Stromal cell of bone marrow (primary cell): ENCODE results near the gene SYTL3.
"Not testable (repeated sequence)": the region's sequence is repeated elsewhere in the genome, so short reads cannot be mapped to it uniquely, and the experiment has no call there.

ENCODE experiments used
- DNase-seq: peaks from one replicate; pipeline ENCODE4 v3.0.0-alpha.2; 2012; ENCODE audit warnings: low read depth

Gene SYTL3

DNA sequence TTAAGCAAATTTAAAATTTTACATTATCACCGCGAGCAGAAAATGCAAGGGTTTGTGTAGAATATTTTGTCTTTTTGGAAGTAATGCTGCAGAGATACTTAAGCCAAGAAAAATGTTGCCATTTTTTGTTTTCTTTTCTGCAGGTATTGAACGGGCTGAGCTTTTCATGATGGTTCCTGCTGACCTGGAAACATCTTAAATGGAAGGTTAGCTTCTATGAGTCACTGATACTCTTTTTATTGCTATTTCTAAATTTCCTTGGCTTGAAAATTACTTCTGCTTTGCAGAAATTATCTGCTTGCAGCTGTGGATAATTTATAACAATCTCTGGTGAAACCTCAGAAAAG, 12.7 kb downstream of the SYTL3 start:
- no peak for DNase-seq

DNA sequence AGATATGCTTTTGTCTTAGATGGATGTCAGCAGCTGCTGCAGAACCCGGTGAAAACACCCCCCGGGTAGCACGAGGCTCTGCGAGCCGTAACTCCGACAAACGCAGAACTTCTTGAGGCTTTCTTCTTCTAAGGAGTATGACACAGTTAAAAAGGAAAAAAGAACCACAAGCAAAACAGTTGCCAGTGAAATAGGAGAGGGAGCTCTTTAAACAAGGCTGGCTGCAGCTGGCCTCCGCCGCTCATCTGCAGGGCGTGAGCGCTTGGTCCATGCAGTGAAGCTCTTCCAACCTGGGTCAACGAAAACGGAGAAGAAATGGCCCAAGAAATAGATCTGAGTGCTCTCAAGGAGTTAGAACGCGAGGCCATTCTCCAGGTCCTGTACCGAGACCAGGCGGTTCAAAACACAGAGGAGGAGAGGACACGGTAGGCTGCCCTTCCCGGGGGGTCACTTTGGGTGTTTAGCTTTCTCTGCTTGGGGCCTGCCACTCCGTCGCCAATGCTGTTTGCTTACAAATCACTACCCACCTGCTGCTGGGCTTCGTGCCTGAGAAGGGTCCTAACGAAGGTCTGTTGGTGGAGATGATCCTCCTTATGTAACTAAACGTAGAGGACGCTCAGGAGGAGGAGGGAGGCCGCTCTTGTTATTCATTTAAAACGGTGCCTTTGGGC, 13.2 kb downstream of the SYTL3 start:
- no peak for DNase-seq

DNA sequence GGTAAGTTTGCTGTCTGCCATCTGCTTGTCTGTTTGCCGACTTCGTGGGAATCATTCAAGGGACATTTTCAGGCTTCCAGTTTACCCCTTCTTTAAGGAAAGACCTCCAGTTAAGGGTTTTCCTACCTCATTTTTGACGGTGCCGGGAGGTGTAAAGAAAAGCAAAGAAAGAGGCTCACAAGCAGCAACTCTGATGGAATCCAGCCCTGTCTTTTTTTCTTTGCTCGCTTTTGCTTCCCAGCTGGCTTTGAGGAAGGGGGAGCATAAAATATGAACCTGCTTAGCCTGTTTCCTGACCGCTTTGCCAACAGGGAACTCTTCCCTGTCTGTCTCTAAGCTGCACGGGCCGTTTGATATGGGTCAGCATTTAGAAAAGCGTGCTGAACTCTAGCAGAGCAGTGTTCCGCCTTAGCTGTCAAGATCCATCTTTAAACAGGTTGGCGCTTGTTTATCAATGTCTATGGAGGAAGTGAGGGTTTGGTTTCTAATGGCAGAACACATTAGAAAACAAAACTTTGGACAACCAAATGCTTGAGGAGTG, 13.8 kb downstream of the SYTL3 start:
- no peak for DNase-seq

DNA sequence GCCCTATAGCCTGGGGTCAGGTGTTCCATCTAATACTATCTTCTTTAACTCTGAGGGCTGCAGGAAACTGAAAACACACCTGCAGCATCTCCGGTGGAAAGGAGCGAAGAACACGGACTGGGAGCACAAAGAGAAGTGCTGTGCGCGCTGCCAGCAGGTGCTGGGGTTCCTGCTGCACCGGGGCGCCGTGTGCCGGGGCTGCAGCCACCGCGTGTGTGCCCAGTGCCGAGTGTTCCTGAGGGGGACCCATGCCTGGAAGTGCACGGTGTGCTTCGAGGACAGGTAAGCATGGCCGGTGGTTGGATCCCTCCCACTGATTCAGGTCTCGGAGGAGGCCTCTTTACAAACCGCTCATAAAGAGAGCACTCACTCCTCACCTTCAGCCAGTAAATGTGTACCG, 15.5 kb downstream of the SYTL3 start:
- no peak for DNase-seq

DNA sequence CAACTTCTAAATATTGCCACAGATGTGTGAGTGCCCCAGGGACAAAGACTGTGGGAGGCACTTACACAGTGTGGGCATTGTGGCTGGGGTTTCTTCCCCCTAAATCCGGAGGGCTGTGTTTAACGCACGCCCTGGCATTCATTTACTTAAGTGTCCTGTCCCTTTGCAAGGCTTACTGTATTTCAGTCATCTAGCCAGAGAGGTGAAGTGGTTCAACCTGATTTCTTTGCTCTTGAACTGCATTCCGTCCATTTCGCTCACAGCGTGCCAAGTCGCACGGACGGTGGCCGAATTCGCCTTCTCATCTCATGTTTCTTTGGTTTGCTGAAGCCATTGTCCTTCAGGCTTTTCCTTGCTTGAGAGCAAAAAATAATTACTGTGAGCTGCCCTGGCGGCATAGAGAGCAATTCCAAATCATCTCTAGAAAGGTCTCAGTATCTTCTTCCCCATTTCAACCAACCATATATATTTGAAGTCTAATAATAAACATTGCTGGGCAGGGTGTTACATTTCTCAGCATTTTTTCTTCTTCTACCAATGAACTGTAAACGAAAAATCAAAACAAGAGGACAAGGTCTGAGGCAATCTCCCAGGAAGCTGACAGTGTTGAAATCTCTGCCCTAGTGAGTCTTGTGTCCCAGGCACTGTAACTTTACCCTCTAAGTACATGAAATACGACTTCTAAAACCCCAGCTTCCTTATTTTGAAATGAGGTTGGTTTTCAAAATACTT, 16.9 kb downstream of the SYTL3 start:
- peak; percentile 72 for DNase-seq

DNA sequence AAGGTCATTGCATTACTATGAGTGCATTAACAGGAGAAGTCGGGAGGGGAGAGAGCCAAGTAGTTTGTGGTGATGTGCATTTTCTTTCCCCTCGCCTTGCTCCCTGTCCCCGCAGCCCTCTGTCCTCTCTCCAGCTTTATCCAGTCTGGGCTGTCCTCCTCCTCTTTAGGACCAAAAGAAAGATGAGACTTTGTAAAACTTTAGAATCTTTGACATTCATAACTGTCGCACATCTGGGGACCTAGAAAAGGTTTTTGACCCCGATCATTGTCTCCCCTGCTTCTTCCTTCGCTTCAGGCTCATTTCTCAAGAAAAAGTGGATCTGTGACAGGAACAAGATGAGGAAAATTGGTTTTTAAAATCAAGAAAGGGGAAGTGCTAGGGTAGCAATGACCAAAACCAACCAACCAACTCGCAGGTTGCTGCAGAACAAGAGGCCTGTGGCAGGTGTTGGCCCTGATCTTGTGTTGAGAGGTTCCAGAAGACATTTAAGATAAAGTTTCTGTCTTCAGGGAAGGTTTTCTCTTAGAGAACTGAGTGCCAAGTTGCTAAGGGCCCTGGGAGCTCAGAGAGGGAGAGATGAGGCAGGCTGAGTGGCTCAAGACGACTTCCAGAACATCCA, 17.6 kb downstream of the SYTL3 start:
- no peak for DNase-seq

DNA sequence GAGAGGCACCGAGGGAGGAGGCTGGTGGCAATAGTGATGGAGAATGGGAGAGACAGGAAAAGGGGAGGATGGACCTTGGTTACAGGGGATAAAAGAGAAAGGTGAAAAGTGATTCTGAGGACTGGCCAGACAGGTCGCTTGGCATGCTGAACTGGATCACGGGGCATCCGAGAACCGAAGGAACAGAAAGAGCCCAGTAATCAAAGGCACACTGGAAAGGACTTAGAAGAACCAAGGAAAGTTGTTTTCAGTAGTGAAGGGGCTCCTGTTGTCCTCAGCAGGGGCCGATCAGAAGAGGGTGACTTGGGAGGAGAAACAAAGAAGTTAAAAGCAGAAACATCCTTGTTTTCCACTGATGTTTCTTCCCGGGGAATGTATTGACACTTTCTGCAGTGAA, 18.9 kb downstream of the SYTL3 start:
- DNase-seq = no peak

DNA sequence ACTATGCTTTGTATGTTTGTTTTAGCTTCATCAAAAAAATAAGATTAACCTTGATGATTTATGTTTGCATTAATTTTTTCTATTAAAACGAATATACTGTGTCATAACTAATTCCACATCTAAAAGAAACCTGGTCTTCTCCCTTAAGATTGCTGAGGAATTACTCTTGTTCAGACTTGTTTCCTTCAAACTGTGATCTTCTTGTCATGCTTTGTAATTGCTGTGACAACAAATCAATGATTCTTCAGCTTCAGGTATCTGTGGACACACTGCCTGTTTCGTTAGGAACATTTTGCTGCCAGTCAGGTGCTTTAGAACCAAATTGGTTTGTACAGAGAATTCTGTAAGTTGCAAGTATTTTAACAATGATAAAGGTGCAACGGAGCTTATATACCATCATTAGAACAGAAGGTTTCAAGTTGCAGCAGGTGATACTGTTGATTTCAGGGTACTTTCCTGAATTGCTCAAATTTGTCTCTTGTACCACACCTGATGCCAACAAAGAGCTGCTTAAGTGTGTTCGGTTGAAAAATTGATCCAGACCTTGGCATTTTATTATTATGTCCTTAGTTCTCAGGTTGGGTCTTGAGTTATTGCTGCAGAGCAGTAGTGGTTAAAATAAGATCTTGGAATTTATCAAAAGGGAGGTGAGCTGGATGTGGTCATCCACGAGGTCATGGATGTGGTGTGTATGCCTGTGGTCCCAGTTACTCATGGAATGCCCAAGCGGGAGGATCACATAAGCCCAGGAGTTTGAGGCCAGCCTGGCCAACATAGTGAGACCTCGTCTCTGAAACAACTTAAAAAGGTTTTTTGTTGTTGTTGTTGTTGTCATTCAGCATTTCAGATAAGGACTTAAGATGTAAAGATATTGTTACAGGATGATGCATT, 19.5 kb downstream of the SYTL3 start:
- DNase-seq = no peak

DNA sequence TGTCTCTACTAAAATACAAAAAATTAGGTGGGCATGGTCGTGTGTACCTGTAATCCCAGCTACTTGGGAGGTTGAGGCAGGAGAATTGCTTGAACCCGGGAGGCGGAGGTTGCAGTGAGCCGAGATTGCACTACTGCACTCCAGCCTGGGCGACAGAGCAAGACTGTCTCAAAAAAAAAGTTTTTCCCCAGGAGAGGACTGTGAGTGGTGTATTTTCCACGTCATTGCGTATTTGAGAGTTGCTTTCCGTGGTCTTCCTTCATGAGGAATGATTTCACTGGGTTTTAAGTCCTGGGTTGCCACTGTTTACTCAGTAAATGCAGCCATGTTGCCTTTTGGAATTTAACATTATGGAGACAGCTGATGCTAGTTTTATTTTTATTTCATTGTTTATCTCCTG, 22.3 kb downstream of the SYTL3 start:
- not testable (repeated sequence) for DNase-seq

DNA sequence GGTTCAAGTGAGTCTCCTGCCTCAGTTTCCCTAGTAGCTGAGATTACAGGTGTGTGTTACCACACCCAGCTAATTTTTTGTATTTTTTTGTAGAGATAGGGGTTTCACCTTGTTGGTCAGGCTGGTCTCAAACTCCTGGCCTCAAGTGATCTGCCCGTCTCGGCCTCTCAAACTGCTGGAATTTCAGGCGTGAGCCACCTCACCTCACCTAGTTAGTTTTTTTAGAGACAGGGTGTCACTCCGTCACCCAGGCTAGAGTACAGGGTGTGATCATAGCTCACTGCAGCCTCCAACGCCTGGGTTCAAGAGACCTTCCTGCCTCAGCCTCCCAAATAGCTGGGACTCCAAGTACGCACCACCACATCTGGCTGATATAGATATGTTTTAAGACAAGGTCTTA, 22.9 kb downstream of the SYTL3 start:
- no peak for DNase-seq

DNA sequence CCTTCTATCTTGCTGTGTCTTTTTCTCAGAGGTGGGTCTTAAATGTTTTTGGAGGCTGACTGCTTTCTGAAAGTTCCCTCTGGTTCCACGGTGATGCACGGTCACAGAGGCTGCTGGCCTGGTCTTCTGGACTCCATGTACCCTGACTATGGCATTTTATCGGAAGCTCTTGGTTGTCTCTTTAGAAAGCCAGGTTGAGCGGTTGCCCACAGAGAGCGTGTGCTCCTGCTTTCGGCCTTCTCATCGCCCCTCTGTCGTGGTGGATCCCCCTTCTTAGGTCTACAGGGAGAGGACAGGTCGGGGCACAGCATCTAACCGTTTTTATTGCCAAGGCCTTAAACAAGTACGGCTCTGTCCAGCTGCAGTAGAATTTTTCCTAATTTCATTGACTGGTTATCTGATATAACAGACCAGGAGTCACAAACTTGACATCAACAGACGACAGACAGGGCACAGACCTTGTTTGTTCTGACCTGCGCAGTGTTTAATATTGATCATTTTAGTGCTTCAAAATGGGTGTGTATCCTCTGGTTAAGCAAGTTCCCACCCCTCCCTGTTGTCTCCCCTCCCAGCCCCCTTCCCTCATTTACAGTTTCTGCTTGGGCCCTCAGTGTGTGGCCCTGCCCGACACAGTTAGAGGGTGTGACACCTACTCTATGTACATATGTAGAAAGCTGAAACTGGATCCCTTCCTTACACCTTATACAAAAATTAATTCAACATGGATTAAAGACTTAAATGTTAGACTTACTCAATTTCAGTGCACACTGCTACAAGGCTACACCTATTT, 24.7 kb downstream of the SYTL3 start:
- DNase-seq = no peak

DNA sequence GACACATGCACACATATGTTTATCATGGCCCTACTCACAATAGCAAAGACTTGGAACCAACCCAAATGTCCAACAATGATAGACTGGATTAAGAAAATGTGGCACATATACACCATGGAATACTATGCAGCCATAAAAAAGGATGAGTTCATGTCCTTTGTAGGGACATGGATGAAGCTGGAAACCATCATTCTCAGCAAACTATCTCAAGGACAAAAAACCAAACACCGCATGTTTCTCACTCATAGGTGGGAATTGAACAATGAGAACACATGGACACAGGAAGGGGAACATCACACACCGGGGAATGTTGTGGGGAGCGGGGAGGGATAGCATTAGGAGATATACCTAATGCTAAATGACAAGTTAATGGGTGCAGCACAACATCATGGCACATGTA, 27.2 kb downstream of the SYTL3 start:
- not testable (repeated sequence) for DNase-seq

DNA sequence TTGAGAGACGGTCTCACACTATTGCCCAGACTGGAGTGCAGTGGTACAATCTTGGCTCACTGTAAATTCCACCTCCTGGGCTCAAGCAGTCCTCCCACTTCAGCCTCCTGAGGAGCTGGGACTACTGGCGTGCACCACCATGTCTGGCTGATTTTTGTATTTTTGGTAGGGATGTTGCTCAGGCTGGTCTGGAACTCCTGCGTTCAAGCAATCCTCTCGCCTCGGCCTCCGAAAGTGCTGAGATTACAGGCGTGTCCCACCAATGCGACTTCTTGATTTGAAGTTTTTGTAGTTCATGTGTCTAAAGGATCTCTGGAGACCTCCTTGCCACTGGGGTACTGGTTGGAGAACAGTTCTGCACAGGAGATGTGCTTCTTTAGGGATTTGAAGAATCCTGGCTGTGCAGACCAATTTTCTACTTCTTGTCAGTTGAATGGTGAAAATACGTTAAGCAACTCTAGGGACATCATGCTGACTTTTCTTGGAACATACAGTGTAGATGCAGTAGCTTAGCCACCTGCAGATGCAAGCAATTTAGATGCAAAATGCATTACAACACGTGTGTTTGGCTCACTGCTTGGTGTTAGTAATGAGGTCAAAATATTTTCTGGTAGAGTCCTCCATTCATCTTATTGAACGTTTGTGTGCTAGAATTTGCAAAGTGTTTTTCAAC, 28.2 kb downstream of the SYTL3 start:
- no peak for DNase-seq

DNA sequence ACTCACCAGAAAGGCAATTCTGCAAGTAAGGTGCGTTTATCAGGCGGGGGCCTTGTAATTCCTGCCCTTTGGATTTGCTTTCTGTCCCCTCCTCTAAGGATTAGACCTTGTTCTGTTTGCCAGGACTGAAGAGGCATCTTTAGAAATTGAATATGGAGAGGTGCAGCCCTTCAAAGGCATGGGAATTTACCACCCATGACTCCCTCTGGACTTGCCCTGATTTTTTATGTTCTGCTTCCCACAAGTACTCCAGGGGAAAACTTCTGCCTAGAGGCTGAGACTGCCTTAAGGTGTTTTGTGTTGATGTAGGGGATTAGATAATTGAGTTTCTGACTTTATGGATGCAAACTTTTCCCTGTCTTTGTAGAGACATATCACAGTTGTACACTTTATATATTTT, 30.2 kb downstream of the SYTL3 start:
- DNase-seq = no peak

DNA sequence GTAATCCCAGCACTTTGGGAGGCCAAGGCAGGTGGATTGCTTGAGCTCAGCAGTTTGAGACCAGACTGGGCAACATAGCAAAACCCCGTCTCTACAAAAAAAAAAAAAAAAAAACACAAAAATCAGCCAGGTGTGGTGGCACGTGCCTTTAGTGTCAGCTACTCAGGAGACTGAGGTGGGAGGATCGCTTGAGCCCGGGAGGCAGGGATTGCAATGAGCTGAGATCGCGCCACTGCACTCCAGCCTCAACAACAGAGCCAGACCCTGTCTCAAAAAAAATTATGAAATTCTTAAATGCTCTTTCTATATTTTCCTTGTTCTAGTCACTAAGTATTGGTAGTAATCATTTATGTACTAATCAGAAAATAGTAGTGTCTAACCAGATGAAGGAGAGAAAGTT, 30.6 kb downstream of the SYTL3 start:
- DNase-seq = no peak

DNA sequence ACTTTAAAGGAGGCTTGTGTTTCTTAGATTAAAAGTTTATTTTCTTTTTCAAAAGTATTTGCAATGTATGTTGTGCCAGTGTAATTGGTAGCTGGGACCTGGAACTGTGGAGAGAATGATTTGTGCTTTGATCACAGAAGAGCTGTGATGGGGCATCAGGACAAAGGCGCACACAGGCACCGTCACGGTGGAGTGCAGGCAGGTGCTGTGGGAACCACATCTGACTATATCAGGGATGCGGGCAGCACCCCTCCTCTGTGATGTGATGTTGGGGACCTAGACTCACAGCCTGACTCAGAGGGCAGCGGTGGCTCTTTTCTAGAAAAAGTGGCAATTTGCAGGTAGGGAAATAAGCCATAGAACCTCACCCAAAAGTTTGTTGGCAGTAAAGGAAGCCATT, 34.5 kb downstream of the SYTL3 start:
- no peak for DNase-seq

DNA sequence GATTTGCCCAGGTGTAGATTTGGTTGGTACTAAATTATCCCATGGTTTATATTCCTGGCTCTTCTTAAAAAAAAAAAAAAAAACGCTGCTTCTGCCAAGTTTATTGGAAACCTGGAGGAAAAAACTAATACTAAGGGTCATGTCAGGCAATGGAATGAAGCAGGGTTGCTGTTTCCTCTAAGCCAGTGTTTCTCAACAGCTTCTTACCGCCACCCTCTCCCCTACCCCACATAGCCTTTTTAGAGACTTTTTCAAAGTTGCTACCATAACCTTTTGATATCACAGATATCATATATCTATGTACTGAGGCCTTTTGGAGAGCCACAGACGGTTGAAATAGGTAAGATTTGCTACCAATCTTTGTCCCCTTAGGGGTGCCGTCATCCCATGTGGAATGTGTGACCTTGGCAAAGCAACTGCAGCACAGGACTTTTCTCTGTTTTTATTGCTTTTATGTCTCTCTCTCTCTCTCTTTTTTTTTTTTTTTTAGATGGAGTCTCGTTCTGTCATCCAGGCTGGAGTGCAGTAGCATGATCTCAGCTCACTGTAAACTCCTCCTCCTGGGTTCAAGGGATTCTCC, 35.0 kb downstream of the SYTL3 start:
- no peak for DNase-seq

DNA sequence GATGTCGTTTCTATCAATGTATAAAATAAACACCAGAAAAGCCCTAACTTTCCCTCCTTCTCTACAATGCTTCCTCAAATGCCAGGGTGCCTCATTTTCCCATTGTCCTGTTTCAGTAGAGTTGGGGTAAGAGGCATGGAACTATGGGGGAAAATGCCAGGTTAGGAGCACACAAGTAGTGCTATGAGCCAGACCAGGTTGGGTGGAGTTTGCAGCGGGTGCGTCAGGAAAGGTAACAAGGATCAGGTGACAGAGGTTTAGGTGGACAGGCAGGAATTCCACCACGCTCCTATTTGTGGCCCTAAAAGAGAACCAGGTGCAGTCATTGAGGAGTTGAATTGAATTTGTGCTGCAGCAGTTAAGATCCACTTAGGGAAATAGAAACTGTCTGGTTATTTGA, 36.5 kb downstream of the SYTL3 start:
- no peak for DNase-seq

DNA sequence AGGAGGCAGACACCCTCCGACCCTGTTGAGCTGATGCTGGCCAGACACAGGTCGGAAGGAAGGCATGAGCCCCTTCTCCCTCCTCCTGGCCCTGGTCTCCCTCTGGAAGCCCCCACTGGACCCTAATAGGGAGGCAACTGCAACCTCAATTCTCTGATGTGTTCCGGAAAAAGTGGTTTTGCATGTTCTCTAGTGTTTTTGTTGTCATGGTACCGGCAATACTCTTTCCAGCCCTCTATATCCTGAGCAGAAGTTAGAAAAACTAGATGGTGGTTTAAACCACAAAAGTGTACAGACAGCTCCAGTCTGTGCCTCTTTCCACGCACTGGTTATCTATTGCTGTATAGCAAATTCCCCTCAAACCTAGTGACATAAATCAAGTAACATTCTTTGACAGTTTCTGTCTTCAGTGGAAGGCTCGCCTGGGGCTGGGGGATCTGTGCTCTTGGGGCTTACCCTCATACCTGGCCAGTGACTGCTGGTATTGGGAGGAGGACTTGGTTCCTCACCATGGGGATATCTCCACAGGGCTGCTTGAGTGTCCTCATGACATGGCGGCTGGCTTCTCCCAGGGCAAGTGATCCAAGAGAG, 37.0 kb downstream of the SYTL3 start:
- no peak for DNase-seq

DNA sequence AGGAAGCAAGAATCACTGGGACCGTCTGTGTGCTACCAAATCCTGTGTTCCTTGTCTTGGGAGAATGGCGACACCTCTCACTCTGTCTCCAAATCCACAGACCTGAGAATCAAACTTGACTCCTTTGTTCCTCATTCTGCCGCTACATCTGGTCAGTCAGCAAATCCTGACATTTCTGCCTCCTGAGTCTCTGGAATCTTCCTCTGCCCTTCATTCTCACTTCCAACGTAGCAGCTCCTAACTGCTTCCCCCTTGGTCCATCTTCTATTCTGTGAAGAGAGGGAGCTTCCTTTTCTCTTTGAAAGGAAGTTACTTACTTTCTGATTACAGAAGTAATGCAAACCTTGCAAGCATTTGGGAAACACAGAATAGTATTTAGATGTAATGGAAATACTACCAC, 37.7 kb downstream of the SYTL3 start:
- DNase-seq = no peak
